ENCODE measurements around the gene ECD.

ECD gene

DNA sequence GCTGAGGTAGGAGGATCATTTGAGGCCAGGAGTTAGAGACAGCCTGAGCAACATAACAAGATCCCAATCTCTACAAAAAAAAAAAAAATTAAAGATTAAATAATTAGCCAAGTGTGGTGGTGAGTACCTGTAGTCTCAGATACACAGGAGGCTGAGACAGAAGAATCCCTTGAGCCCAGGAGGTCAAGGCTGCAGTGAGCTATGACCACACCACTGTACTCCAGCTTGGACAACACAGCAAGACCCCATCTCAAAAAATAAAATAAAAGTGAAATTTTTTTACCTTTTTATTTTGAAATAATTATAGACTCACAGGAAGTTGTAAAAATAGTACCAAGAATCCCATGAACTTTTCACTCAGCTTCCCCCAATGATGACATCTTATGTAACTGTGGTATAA, 5.1 kb upstream of the ECD start:
- DNase-seq (ENCODE audit: low read depth, low spot score), result no peak
- TF ChIP-seq SUZ12 (IDR thresholded peaks at IDR 0.05; ENCODE audit: extremely low read depth, insufficient read depth, insufficient read length), result no peak
- no peak for TF ChIP-seq YY1 (IDR thresholded peaks at IDR 0.05; ENCODE audit: insufficient read depth, insufficient read length)
- TF ChIP-seq ZNF274 (IDR thresholded peaks at IDR 0.05; ENCODE audit: low read depth, low read length), result no peak
- peaks cover 7% of the 10 kb centered on the region for H3K36me3 ChIP-seq (ENCODE audit: insufficient read depth, insufficient read length, low read length)
- H3K9ac ChIP-seq (ENCODE audit: insufficient read length, low read depth), result no peak overlapping the region
- no peaks in the 10 kb centered on the region for H3K4me1 ChIP-seq (ENCODE audit: insufficient read depth, insufficient read length)
- no peaks in the 10 kb centered on the region for H3K27me3 ChIP-seq (ENCODE audit: insufficient read depth, insufficient read length)
- no peaks in the 10 kb centered on the region for H3K9me3 ChIP-seq (ENCODE audit: insufficient read depth, low read length)
- H3K4me3 ChIP-seq (ENCODE audit: insufficient read length, low read depth), result no peak overlapping the region

DNA sequence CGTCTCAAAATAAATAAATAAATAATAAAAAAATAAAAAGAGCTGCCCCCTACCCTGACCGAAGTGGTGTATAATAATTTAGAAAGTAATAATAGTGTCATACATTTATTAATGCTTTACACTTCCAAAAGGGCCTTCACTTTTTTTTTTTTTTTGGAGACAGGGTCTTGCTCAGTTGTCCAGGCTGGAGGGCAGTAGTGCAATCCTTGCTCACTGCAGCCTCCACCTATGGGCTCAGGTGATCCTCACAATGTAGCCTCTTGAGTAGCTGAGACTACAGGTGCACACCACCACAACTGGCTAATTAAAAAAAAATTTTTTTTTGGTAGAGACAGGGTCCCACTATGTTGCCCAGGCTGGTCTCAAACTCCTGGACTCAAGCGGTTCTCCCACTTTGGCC, 1.5 kb upstream of the ECD start:
- Histone ChIP-seq H3K9me3 (ENCODE audit: insufficient read depth, low read length) (no peaks in the 10 kb centered on the region), H3K9ac (ENCODE audit: insufficient read length, low read depth) (no peak overlapping the region), H3K27me3 (ENCODE audit: insufficient read depth, insufficient read length) (no peaks in the 10 kb centered on the region), H3K4me3 (ENCODE audit: insufficient read length, low read depth) (no peak overlapping the region), H3K4me1 (ENCODE audit: insufficient read depth, insufficient read length) (no peaks in the 10 kb centered on the region), H3K36me3 (ENCODE audit: insufficient read depth, insufficient read length, low read length) (peaks cover 5% of the 10 kb centered on the region)
- no peak for DNase-seq (ENCODE audit: low read depth, low spot score)
- TF ChIP-seq SUZ12 (IDR thresholded peaks at IDR 0.05; ENCODE audit: extremely low read depth, insufficient read depth, insufficient read length) (no peak), YY1 (IDR thresholded peaks at IDR 0.05; ENCODE audit: insufficient read depth, insufficient read length) (no peak), ZNF274 (IDR thresholded peaks at IDR 0.05; ENCODE audit: low read depth, low read length) (no peak)

DNA sequence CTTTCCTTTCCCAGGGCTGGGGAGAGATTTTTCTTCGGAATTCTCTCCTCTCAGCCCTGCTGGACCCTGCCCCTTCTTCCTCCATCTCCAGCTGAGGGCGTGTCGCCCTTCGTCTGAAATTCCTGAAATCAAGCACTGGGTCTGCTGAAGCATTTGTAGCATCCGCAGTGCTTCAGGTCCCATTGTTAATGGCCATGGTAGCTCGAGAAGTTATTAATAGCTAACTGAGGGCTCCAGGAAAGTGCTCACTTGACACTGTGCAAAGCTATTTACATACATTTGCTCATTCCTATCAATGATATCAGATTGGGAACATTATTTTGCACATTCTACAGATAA, 626 bp upstream of the ECD start:
- Histone ChIP-seq H3K9ac (ENCODE audit: insufficient read length, low read depth) (peak overlapping the region; percentile 99), H3K27me3 (ENCODE audit: insufficient read depth, insufficient read length) (no peaks in the 10 kb centered on the region), H3K36me3 (ENCODE audit: insufficient read depth, insufficient read length, low read length) (peaks cover 9% of the 10 kb centered on the region), H3K4me3 (ENCODE audit: insufficient read length, low read depth) (peak overlapping the region; percentile 96), H3K9me3 (ENCODE audit: insufficient read depth, low read length) (no peaks in the 10 kb centered on the region), H3K4me1 (ENCODE audit: insufficient read depth, insufficient read length) (no peaks in the 10 kb centered on the region)
- TF ChIP-seq ZNF274 (IDR thresholded peaks at IDR 0.05; ENCODE audit: low read depth, low read length), result no peak
- TF ChIP-seq SUZ12 (IDR thresholded peaks at IDR 0.05; ENCODE audit: extremely low read depth, insufficient read depth, insufficient read length), result no peak
- TF ChIP-seq YY1 (IDR thresholded peaks at IDR 0.05; ENCODE audit: insufficient read depth, insufficient read length), result no peak
- DNase-seq (ENCODE audit: low read depth, low spot score), result peak; percentile 23

DNA sequence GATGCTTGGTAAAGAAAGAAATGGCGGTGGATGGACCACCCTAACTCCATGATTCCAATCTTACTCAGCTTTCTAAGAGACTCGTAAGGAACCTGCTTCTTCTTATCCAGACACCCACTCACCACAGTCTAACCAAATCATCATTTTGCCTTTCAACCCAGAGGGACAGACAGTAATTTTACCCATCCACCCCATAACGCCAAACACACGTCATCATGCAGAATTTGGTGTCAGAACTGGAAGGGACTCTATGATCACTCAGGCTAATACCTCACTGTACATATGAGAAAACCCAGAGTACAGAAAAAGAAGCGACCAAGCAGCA, 388 bp downstream of the ECD start:
- Histone ChIP-seq H3K4me3 (ENCODE audit: insufficient read length, low read depth) (peak overlapping the region; percentile 96), H3K27me3 (ENCODE audit: insufficient read depth, insufficient read length) (no peaks in the 10 kb centered on the region), H3K9ac (ENCODE audit: insufficient read length, low read depth) (peak overlapping the region; percentile 99), H3K36me3 (ENCODE audit: insufficient read depth, insufficient read length, low read length) (peaks cover 20% of the 10 kb centered on the region), H3K4me1 (ENCODE audit: insufficient read depth, insufficient read length) (peaks cover 2% of the 10 kb centered on the region), H3K9me3 (ENCODE audit: insufficient read depth, low read length) (no peaks in the 10 kb centered on the region)
- TF ChIP-seq ZNF274 (IDR thresholded peaks at IDR 0.05; ENCODE audit: low read depth, low read length) (no peak), SUZ12 (IDR thresholded peaks at IDR 0.05; ENCODE audit: extremely low read depth, insufficient read depth, insufficient read length) (no peak), YY1 (IDR thresholded peaks at IDR 0.05; ENCODE audit: insufficient read depth, insufficient read length) (no peak)
- no peak for DNase-seq (ENCODE audit: low read depth, low spot score)

DNA sequence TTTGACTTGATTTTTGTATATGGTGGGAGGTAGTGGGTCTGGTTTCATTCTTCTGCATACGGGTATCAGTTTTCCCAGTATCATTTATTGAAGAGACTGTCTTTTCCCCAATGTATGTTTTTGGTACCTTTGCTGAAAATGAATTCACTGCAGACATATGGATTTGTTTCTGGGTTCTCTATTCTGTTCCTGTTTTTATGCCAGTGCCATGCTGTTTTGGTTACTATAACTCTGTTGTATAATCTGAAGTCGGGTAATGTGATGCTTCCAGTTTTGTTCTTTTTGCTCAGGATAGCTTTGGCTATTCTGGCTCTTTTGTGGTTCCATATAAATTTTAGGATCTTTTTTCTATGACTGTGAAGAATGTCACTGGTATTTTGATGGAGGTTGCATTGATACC, 836 bp downstream of the ECD start:
- TF ChIP-seq ZNF274 (IDR thresholded peaks at IDR 0.05; ENCODE audit: low read depth, low read length) (no peak), SUZ12 (IDR thresholded peaks at IDR 0.05; ENCODE audit: extremely low read depth, insufficient read depth, insufficient read length) (no peak), YY1 (IDR thresholded peaks at IDR 0.05; ENCODE audit: insufficient read depth, insufficient read length) (no peak)
- H3K4me1 ChIP-seq (ENCODE audit: insufficient read depth, insufficient read length), result peaks cover 2% of the 10 kb centered on the region
- no peaks in the 10 kb centered on the region for H3K9me3 ChIP-seq (ENCODE audit: insufficient read depth, low read length)
- peak overlapping the region; percentile 99 for H3K9ac ChIP-seq (ENCODE audit: insufficient read length, low read depth)
- H3K4me3 ChIP-seq (ENCODE audit: insufficient read length, low read depth), result peak overlapping the region; percentile 96
- DNase-seq (ENCODE audit: low read depth, low spot score), result no peak
- no peaks in the 10 kb centered on the region for H3K27me3 ChIP-seq (ENCODE audit: insufficient read depth, insufficient read length)
- H3K36me3 ChIP-seq (ENCODE audit: insufficient read depth, insufficient read length, low read length), result peaks cover 20% of the 10 kb centered on the region

DNA sequence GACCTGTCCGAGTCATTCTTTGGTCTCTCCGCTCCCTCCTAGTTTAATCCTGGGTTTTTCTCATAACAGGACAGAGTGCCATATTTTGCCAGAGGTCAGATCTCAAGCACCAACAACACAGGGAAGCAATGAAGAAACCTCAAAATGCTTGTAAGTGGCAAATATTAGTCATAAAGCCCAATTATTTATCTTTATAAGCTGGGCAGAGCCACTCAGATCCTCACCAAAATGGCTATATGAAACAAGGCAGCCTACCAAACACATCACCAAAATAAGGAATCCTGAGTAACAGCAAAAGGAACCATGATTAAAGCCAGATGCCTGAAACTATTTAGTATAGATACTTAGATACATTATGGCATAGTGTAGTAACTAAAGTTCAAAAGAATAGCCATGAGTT, 4.7 kb downstream of the ECD start:
- no peak overlapping the region for H3K4me3 ChIP-seq (ENCODE audit: insufficient read length, low read depth)
- peaks cover 32% of the 10 kb centered on the region for H3K36me3 ChIP-seq (ENCODE audit: insufficient read depth, insufficient read length, low read length)
- no peak for TF ChIP-seq SUZ12 (IDR thresholded peaks at IDR 0.05; ENCODE audit: extremely low read depth, insufficient read depth, insufficient read length)
- TF ChIP-seq ZNF274 (IDR thresholded peaks at IDR 0.05; ENCODE audit: low read depth, low read length), result no peak
- no peak for TF ChIP-seq YY1 (IDR thresholded peaks at IDR 0.05; ENCODE audit: insufficient read depth, insufficient read length)
- no peak overlapping the region for H3K9ac ChIP-seq (ENCODE audit: insufficient read length, low read depth)
- no peak for DNase-seq (ENCODE audit: low read depth, low spot score)
- no peaks in the 10 kb centered on the region for H3K27me3 ChIP-seq (ENCODE audit: insufficient read depth, insufficient read length)
- H3K9me3 ChIP-seq (ENCODE audit: insufficient read depth, low read length), result no peaks in the 10 kb centered on the region
- peaks cover 2% of the 10 kb centered on the region for H3K4me1 ChIP-seq (ENCODE audit: insufficient read depth, insufficient read length)

DNA sequence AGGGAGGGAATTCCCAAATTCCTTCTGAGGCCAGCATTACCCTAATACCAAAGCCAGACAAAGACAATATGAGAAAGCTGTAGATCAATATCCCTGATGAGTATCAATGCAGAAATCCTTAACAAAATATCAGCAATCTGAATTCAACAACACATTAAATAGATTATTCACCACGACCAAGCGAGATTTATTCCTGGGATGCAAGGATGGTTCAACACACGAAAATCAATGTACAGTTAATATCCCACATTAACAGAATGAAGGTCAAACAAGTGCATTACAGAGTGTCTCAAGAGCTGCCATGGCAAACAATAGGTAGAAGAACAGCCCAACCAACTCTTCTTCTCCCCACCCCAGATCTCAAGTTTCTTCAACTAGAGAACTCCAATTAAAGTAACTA, 6.1 kb downstream of the ECD start:
- peaks cover 39% of the 10 kb centered on the region for H3K36me3 ChIP-seq (ENCODE audit: insufficient read depth, insufficient read length, low read length)
- peaks cover 2% of the 10 kb centered on the region for H3K4me1 ChIP-seq (ENCODE audit: insufficient read depth, insufficient read length)
- H3K9me3 ChIP-seq (ENCODE audit: insufficient read depth, low read length), result no peaks in the 10 kb centered on the region
- H3K27me3 ChIP-seq (ENCODE audit: insufficient read depth, insufficient read length), result no peaks in the 10 kb centered on the region
- TF ChIP-seq ZNF274 (IDR thresholded peaks at IDR 0.05; ENCODE audit: low read depth, low read length) (no peak), YY1 (IDR thresholded peaks at IDR 0.05; ENCODE audit: insufficient read depth, insufficient read length) (no peak), SUZ12 (IDR thresholded peaks at IDR 0.05; ENCODE audit: extremely low read depth, insufficient read depth, insufficient read length) (no peak)
- H3K9ac ChIP-seq (ENCODE audit: insufficient read length, low read depth), result no peak overlapping the region
- no peak overlapping the region for H3K4me3 ChIP-seq (ENCODE audit: insufficient read length, low read depth)
- no peak for DNase-seq (ENCODE audit: low read depth, low spot score)

DNA sequence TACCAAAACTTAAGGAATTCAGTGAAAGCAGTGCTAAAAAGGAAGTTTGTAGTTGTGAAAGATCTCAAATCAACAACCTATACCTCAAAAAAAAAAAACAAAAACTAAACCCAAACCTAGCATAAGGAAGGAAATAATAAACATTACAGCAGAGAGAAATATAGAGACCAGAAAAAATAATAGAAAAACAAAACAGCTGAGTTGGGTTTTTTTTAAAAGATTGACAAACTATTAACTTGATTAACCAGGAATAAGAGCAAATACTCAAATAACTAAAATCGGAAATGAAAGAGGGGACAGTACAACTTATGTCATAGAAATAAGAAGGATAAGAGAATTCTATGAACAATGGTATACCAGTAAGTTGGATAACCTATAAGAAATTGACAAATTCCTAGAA, 6.7 kb downstream of the ECD start:
- H3K9ac ChIP-seq (ENCODE audit: insufficient read length, low read depth), result no peak overlapping the region
- H3K36me3 ChIP-seq (ENCODE audit: insufficient read depth, insufficient read length, low read length), result peaks cover 44% of the 10 kb centered on the region
- no peak for DNase-seq (ENCODE audit: low read depth, low spot score)
- H3K4me1 ChIP-seq (ENCODE audit: insufficient read depth, insufficient read length), result peaks cover 2% of the 10 kb centered on the region
- H3K4me3 ChIP-seq (ENCODE audit: insufficient read length, low read depth), result no peak overlapping the region
- no peaks in the 10 kb centered on the region for H3K9me3 ChIP-seq (ENCODE audit: insufficient read depth, low read length)
- no peak for TF ChIP-seq YY1 (IDR thresholded peaks at IDR 0.05; ENCODE audit: insufficient read depth, insufficient read length)
- TF ChIP-seq ZNF274 (IDR thresholded peaks at IDR 0.05; ENCODE audit: low read depth, low read length), result no peak
- TF ChIP-seq SUZ12 (IDR thresholded peaks at IDR 0.05; ENCODE audit: extremely low read depth, insufficient read depth, insufficient read length), result no peak
- no peaks in the 10 kb centered on the region for H3K27me3 ChIP-seq (ENCODE audit: insufficient read depth, insufficient read length)

Measured in NT2/D1 (cell line).